Kidney (tissue), 14 donors: ENCODE data around the gene CSH1. TPM values are rescaled to one million over a fixed set of nuclear protein-coding genes. Genes with fewer than 3 reads are reported as not detected.
A peak's percentile ranks its signal among the peaks of the same experiment; 100 is the strongest.

Experiments used
- DNase-seq, 5 donors: peaks; one replicate each; pipeline ENCODE4 v3.0.0-alpha.2; 2013 to 2020
- FAIRE-seq: peaks from 2 replicates; lab custom pipeline; 2012; peaks lifted over from hg19 to GRCh38; lab: Jason Lieb, UNC
- H3K27ac ChIP-seq, 2 donors: one replicate each; pipeline ENCODE4 v1.7.0; 2013; ENCODE audit warnings: low read depth in 2 of 2, low read length in 2 of 2, inconsistent platforms in 1 of 2
- H3K27me3 ChIP-seq: one replicate; pipeline ENCODE4 v1.7.1; 2013; ENCODE audit warnings: low read length, inconsistent platforms; ENCODE audit not compliant: control insufficient read depth, insufficient read depth
- H3K36me3 ChIP-seq, 3 donors: one replicate each; pipeline versions ENCODE4 v1.7.0 to v1.7.1; 2013; ENCODE audit warnings: low read length in 3 of 3, control low read depth in 1 of 3, inconsistent platforms in 1 of 3; ENCODE audit not compliant: insufficient read depth in 3 of 3, control insufficient read depth in 2 of 3
- H3K4me1 ChIP-seq, 3 donors: one replicate each; pipeline versions ENCODE4 v1.7.0 to v1.7.1; 2013; ENCODE audit warnings: low read length in 3 of 3, inconsistent platforms in 1 of 3, low read depth in 1 of 3; ENCODE audit not compliant: control insufficient read depth in 2 of 3, insufficient read depth in 2 of 3
- H3K4me3 ChIP-seq, 3 donors: one replicate each; pipeline versions ENCODE4 v1.7.0 to v1.8.1; 2013; ENCODE audit warnings: low read length in 3 of 3, control low read depth in 1 of 3, inconsistent platforms in 1 of 3
- H3K9ac ChIP-seq, 3 donors: one replicate each; pipeline versions ENCODE4 v1.7.0 to v1.7.1; 2013; ENCODE audit warnings: low read length in 3 of 3, control low read depth in 1 of 3, inconsistent platforms in 1 of 3
- H3K9me3 ChIP-seq, 3 donors: one replicate each; pipeline versions ENCODE4 v1.7.0 to v1.7.1; 2013; ENCODE audit warnings: low read length in 3 of 3, control low read depth in 1 of 3, inconsistent platforms in 1 of 3; ENCODE audit not compliant: control insufficient read depth in 2 of 3, insufficient read depth in 1 of 3
- intact Hi-C: fragments of 100-400 bp; cut with DNase I; formaldehyde crosslinking; loops from one replicate; pipeline ENCODE4 v1.11.1; 2022
- polyA plus RNA-seq: library from polyadenylated mRNA; stranded (reverse); fragments of 350-450 nt; fragmentation: Illumina TruSeq; extraction: RNeasy Lipid Tissue Mini Kit (QIAGEN cat#74804); gene quantifications from one replicate; pipeline ENCODE4 v1.2.3, GENCODE V29; 2014; ENCODE audit warnings: low read depth, low replicate concordance; ENCODE audit not compliant: insufficient read depth
- total RNA-seq: library from RNA; stranded (reverse); fragmentation: NEBNext Ultra II Directional; extraction: Animal tissue kit (Norgen Biotek cat#: 25700); gene quantifications from one replicate; pipeline ENCODE4 v1.2.1, GENCODE V29; 2021
- TF ChIP-seq, protein P1 (sequence below): IDR thresholded peaks from 3 replicates; pipeline ENCODE4 v1.5.1; 2012; ENCODE audit warnings: mild to moderate bottlenecking, moderate library complexity, borderline replicate concordance; ENCODE audit not compliant: insufficient read depth; ENCODE audit errors: extremely low read depth
- donor health status: control.
- donor health status: control.
- donor health status: control.
- donor health status: control.
- donor health status: control.
- donor health status: DM: yes; HTN: yes; CAD: no.
- donor health status: Normal renal cell carcinoma (clear cell type).

Gene CSH1
- total and polyA plus RNA-seq, 2 donors from 2014 or later, result not detected

DNA sequence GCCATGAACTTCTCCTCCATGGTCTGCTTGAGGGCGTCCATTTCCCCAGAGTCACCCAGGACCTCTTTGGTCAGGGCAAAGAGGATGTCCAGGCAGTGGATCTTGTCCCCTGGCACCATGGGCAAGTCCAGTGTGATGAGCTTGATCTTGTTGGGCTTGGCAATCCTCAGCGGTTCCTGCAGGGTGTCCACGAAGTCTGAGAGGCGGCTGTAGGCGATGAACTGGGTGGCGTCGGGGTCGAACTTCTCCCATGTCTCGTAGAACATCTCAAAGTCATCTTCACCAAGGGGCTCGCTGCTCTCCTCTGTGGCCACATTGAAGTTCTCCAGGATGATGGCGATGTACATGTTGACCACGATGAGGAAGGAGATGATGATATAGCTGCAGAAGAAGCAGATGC lies 44.8 kb upstream of the CSH1 start:
- Histone ChIP-seq H3K4me3 (no peak overlapping the region), H3K9me3 (no peaks in the 10 kb centered on the region), H3K27ac (no peak overlapping the region), H3K4me1 (peaks cover 0 to 3% (median 0%) of the 10 kb centered on the region in 3 donors), H3K36me3 (no peaks in the 10 kb centered on the region), H3K27me3 (no peaks in the 10 kb centered on the region), H3K9ac (no peak overlapping the region)
- FAIRE-seq (no peak), DNase-seq (no peak)
- intact Hi-C loops, result no loop called here
- TF ChIP-seq, protein P1, sequence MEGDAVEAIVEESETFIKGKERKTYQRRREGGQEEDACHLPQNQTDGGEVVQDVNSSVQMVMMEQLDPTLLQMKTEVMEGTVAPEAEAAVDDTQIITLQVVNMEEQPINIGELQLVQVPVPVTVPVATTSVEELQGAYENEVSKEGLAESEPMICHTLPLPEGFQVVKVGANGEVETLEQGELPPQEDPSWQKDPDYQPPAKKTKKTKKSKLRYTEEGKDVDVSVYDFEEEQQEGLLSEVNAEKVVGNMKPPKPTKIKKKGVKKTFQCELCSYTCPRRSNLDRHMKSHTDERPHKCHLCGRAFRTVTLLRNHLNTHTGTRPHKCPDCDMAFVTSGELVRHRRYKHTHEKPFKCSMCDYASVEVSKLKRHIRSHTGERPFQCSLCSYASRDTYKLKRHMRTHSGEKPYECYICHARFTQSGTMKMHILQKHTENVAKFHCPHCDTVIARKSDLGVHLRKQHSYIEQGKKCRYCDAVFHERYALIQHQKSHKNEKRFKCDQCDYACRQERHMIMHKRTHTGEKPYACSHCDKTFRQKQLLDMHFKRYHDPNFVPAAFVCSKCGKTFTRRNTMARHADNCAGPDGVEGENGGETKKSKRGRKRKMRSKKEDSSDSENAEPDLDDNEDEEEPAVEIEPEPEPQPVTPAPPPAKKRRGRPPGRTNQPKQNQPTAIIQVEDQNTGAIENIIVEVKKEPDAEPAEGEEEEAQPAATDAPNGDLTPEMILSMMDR, result no peak

DNA sequence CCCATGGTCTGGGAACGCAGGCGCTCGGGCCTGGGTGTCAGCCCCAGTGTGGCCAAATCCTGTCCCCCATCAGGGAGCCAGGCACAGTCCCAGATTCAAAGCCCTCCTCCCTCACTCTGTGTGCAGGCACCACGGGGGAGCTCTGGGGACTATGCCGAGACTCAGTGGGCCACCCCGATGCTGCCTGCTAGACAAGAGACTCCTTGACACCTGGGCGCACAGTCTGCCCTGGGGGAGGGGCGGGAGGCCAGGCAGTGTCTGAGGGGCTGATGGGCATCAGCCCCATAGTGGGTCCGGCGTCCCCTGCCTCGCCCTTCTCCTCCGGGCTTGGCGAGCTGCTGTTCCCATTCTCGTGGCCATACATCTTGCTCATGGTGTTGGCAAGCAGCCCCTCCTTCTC lies 44.2 kb upstream of the CSH1 start:
- no peak overlapping the region for H3K27ac ChIP-seq
- DNase-seq (peak in 2 of 5 donors; percentile 31 to 67), FAIRE-seq (no peak)
- no peaks in the 10 kb centered on the region for H3K9me3 ChIP-seq
- intact Hi-C loops, result no loop called here
- H3K4me3 ChIP-seq, result no peak overlapping the region
- no peaks in the 10 kb centered on the region for H3K36me3 ChIP-seq
- H3K4me1 ChIP-seq, result no peaks in the 10 kb centered on the region
- TF ChIP-seq, protein P1, result no peak
- H3K27me3 ChIP-seq, result no peaks in the 10 kb centered on the region
- H3K9ac ChIP-seq, result no peak overlapping the region

DNA sequence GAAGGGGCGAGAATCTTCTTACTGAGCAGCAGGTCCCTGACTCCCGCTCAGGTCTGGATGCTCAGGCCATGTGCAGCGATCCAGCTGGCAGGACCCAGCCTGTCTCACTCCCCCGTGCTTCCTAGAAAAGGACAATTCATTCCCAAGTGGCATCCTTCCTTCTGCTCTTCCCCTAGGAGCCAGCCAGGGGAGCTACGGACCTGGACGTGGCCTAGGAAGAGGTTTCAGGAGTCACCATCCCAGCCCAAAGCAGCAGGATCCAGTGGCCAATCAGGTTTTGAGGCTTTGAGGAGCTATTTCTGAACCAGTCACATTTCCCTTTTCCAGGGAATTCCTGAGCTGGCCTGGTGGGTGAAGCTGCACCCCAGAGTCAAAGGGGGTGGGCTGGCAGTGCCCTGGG lies 43.5 kb upstream of the CSH1 start:
- Histone ChIP-seq H3K36me3 (no peaks in the 10 kb centered on the region), H3K27me3 (no peaks in the 10 kb centered on the region), H3K4me3 (no peak overlapping the region), H3K9ac (no peak overlapping the region), H3K27ac (no peak overlapping the region), H3K9me3 (no peaks in the 10 kb centered on the region), H3K4me1 (no peaks in the 10 kb centered on the region)
- intact Hi-C loops, result no loop called here
- FAIRE-seq, result no peak
- peak in 2 of 5 donors; percentile 31 to 54 for DNase-seq
- TF ChIP-seq, protein P1, result no peak

DNA sequence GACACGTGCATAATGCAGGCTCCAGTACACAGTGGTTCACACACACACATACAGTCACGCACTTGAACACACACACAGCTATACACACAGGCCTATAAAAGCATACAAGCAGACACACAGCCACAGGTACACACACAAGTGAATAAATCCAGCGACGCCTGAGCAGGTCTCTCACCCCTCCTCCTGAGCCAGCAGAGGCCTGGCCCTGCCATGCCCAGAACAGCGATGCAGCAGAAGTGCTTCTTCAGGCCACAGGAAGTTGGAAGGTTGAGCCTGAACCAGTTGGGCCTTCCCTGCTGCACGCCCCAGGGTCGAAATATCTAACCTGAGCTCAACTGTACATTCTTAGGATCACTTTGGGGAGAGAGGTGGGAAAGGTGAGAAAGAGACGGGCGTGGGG lies 43.0 kb upstream of the CSH1 start:
- intact Hi-C loops, result no loop called here

More for the DNA sequence above, 43.0 kb upstream of the CSH1 start:
- Histone ChIP-seq H3K9ac (no peak overlapping the region), H3K27me3 (no peaks in the 10 kb centered on the region), H3K27ac (no peak overlapping the region), H3K9me3 (no peaks in the 10 kb centered on the region), H3K36me3 (no peaks in the 10 kb centered on the region), H3K4me3 (no peak overlapping the region), H3K4me1 (no peaks in the 10 kb centered on the region)
- TF ChIP-seq, protein P1, result no peak
- peak in 2 of 5 donors; percentile 39 to 43 for DNase-seq
- FAIRE-seq, result no peak
